HUES64 (cell line): ENCODE measurements around the gene LEMD1.

Experiments used
- H3K27ac ChIP-seq: 2 replicates; pipeline ENCODE4 v1.7.0; 2013; ENCODE audit warnings: low read depth, low read length, inconsistent platforms
- H3K27me3 ChIP-seq: 2 replicates; pipeline ENCODE4 v1.6.1; 2013; ENCODE audit warnings: mild to moderate bottlenecking, low read length; ENCODE audit not compliant: insufficient read depth
- H3K36me3 ChIP-seq: 2 replicates; pipeline ENCODE4 v1.6.1; 2013; ENCODE audit warnings: mild to moderate bottlenecking, low read length; ENCODE audit not compliant: insufficient read depth
- H3K4me1 ChIP-seq: 2 replicates; pipeline ENCODE4 v1.6.1; 2013; ENCODE audit warnings: mild to moderate bottlenecking, low read length, moderate library complexity; ENCODE audit not compliant: insufficient read depth
- H3K4me3 ChIP-seq: 2 replicates; pipeline ENCODE4 v1.5.1; 2013; ENCODE audit warnings: mild to moderate bottlenecking, low read length, moderate library complexity
- H3K9ac ChIP-seq: 2 replicates; pipeline ENCODE4 v1.6.1; 2013; ENCODE audit warnings: mild to moderate bottlenecking, low read depth, low read length
- H3K9me3 ChIP-seq: 2 replicates; pipeline ENCODE4 v1.6.1; 2013; ENCODE audit warnings: low read depth, low read length; ENCODE audit not compliant: insufficient read depth
- WGBS: fragments of 150-250, 120-280 bp; methylation state at CpG from one replicate; pipeline ENCODE4 v1.1.7; 2013; ENCODE audit warnings: missing lambda C conversion rate; 5-methylcytosine and 5-hydroxymethylcytosine counted together

Gene LEMD1

GRCh38 chr1:205339717-205340116, 82.1 kb downstream of the LEMD1 start:
- WGBS = 94% methylated on average over 4 of the region's 4 CpGs
- H3K9ac ChIP-seq = no peak overlapping the region
- no peaks in the 10 kb centered on the region for H3K9me3 ChIP-seq
- H3K36me3 ChIP-seq = no peaks in the 10 kb centered on the region
- H3K4me1 ChIP-seq = 0 out of 2 replicates have a peak, but pooled peaks cover 8% of the 10 kb centered on the region
- H3K27me3 ChIP-seq = peaks cover 28% of the 10 kb centered on the region
- no peak overlapping the region for H3K27ac ChIP-seq
- no peak overlapping the region for H3K4me3 ChIP-seq

GRCh38 chr1:205339197-205339702, 82.6 kb downstream of the LEMD1 start:
- Histone ChIP-seq H3K27ac (no peak overlapping the region), H3K9ac (no peak overlapping the region), H3K36me3 (no peaks in the 10 kb centered on the region), H3K9me3 (no peaks in the 10 kb centered on the region), H3K4me1 (0 out of 2 replicates have a peak, but pooled peaks cover 3% of the 10 kb centered on the region), H3K27me3 (peaks cover 24% of the 10 kb centered on the region), H3K4me3 (no peak overlapping the region)
- 94% methylated on average over 21 of the region's 21 CpGs for WGBS

- WGBS = 77% methylated on average over 7 of the region's 7 CpGs
- Histone ChIP-seq H3K9me3 (no peaks in the 10 kb centered on the region), H3K4me1 (0 out of 2 replicates have a peak, but pooled peaks cover 3% of the 10 kb centered on the region), H3K9ac (no peak overlapping the region), H3K36me3 (no peaks in the 10 kb centered on the region), H3K4me3 (no peak overlapping the region), H3K27me3 (peaks cover 12% of the 10 kb centered on the region), H3K27ac (no peak overlapping the region)
Measured at GRCh38 chr1:205338011-205338410, 83.8 kb downstream of the LEMD1 start.

GRCh38 chr1:205337481-205337880, 84.4 kb downstream of the LEMD1 start:
- 0 out of 2 replicates have a peak, but pooled peaks cover 3% of the 10 kb centered on the region for H3K4me1 ChIP-seq
- 68% methylated on average over 7 of the region's 7 CpGs for WGBS
- no peaks in the 10 kb centered on the region for H3K9me3 ChIP-seq
- no peaks in the 10 kb centered on the region for H3K36me3 ChIP-seq
- no peak overlapping the region for H3K4me3 ChIP-seq
- H3K9ac ChIP-seq = no peak overlapping the region
- H3K27ac ChIP-seq = no peak overlapping the region
- peaks cover 6% of the 10 kb centered on the region for H3K27me3 ChIP-seq

GRCh38 chr1:205335692-205336091, 86.2 kb downstream of the LEMD1 start:
- 9% methylated on average over 4 of the region's 4 CpGs for WGBS
- Histone ChIP-seq H3K27ac (no peak overlapping the region), H3K4me1 (0 out of 2 replicates have a peak, but pooled peaks cover 3% of the 10 kb centered on the region), H3K27me3 (no peaks in the 10 kb centered on the region; the same call in 1 of the 2 replicates), H3K4me3 (no peak overlapping the region), H3K9me3 (no peaks in the 10 kb centered on the region), H3K36me3 (no peaks in the 10 kb centered on the region), H3K9ac (no peak overlapping the region)

GRCh38 chr1:205332015-205332791, 89.7 kb downstream of the LEMD1 start:
- H3K9me3 ChIP-seq = no peaks in the 10 kb centered on the region
- no peak overlapping the region for H3K9ac ChIP-seq
- H3K27ac ChIP-seq = no peak overlapping the region
- peaks cover 4% of the 10 kb centered on the region; the same call in 1 of the 2 replicates for H3K27me3 ChIP-seq
- H3K4me1 ChIP-seq = no peaks in the 10 kb centered on the region
- no peaks in the 10 kb centered on the region for H3K36me3 ChIP-seq
- 83% methylated on average over 11 of the region's 11 CpGs for WGBS
- no peak overlapping the region for H3K4me3 ChIP-seq
